Raji (cell line): ENCODE measurements around the gene SLC22A23.

Source experiments
- POLR2A ChIP-seq: IDR thresholded peaks from 2 replicates; pipeline ENCODE4 v1.6.1; 2011; ENCODE audit warnings: low read depth, low read length, control low read depth; ENCODE audit not compliant: insufficient read depth

SLC22A23 gene

DNA sequence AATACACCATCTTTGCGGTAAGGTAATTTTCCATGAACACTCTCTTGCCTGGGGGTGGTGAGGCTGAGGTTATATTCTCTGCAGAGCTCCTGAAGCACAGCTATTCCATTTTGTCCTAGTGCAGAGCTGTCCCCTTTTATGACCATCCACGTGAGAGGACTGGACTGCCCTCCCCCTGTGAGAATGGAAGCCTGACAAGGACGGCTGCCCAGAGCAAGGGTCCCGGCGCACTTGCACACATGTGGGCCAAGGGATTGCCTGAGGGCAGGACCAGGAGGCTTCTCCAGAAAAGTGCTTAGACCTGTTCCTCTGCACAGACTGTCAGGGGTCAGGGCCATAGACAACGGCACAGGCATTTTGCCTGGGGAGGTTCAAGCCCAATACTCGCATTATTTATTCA, 48.2 kb downstream of the SLC22A23 start:
- TF ChIP-seq POLR2A: no peak

DNA sequence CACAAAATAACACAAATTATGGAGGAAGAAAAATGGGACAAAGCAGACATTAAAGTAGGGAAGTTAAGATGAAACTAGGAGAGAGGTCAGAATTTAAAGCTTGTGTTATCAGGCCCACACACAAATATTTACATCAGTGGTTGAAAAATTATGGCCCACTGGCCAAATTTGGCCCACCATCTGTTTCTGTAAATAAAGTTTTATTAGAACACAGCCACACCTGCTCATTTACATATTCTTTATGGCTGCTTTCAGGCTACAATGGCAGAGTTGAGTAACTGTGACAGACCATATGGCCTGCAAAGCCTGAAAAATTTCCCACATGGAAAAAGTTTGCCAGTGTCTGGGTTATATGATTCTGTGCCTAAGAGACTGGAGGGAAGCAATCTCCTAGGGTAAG, 49.0 kb downstream of the SLC22A23 start:
- TF ChIP-seq POLR2A: no peak

DNA sequence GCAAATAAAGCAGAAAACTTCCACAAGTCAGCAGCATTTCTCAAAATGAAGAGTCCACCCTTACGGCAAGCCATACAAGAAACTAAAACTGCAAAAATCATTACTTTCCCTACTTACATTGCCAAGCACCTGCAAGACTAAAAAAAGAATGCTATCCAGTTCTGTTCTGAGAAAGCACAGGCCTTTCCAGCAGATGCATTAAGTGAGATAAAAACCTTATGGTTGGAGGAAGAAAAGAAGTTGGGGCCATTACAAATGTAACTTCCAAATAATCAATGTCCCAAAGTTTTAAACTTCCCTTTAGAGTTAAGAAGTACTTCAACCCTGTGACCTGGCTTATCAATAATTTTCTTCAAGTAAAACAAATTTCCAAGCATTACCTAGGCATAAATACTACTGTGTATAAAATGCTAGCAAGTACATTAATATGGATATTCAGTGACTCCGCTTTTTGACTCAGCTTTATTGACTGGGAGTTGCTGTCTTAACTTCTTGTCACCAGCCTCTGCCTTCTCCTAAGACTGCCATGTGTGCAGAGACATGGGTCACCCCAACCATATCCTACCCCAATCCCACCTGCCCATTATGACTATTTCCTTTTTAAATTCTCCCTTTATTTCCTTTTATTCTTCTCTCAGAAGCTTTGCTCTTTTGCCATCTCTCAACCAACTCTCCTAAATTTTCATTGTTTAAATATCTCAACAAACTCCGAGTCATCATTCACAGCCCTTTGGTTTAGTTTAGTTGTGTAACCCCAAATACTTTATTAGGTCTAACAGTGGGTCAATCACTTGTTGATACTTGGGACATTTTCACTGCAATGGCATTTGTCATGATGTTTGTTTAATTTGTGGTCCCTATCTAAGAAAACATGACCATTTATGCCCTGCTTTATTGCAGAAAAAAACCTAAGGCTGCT, 49.7 kb downstream of the SLC22A23 start:
- TF ChIP-seq POLR2A: no peak

DNA sequence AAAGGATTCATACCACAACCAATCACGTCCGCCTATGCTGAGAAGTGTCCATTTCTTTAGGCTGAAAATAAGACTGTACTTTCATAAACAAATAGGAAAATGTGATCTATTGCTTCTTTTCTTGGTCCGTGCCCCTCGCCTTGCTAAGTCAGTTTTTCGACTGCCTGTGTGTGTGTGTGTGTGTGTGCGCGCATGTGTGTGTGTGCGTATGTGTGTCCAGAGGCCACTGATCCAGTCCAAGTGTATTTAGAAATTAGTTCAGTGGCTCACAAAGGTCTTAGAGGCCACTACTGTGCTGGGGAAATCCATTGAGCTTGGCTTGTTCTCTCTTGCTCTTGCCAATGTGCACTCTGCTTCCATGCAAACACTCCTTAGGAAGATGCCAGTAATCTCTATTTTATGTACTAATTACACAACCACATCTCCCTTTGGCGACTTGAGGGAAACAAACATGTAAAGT, 50.5 kb downstream of the SLC22A23 start:
- no peak for TF ChIP-seq POLR2A

DNA sequence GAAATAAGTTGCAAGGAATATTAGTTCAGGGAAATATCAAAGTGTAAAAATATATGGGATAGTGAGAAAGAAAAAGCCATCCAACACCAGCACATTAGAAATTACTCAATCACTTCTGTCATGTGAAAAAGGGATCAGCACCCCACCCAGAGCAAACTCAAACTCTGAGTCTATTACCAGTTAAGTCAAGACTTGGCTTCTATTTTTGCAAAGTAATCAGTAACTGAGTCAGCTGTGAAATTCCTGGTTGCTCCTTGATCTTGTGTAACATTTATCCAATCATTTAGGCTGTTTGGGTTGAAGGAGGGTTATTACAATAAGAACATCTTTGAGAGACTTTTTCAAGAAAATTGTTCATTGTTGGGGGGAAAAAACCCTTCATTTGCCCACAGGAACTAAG, 51.2 kb downstream of the SLC22A23 start:
- TF ChIP-seq POLR2A: no peak

DNA sequence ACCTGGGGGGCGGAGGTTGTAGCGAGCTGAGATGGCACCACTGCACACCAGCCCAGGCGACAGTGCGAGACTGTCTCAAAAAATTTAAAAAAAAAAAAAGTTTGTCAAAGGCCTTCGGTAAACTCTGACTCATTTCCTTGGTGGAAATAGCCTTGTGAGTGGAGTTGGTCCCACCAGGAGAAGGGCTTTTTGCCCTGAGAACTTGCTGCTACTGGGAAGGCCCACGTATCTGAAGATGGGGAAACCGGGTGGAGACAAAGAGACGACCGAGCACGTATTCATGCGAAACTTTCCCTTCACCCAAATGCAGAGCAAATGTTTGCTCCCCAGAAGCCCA, 51.7 kb downstream of the SLC22A23 start:
- TF ChIP-seq POLR2A: no peak

DNA sequence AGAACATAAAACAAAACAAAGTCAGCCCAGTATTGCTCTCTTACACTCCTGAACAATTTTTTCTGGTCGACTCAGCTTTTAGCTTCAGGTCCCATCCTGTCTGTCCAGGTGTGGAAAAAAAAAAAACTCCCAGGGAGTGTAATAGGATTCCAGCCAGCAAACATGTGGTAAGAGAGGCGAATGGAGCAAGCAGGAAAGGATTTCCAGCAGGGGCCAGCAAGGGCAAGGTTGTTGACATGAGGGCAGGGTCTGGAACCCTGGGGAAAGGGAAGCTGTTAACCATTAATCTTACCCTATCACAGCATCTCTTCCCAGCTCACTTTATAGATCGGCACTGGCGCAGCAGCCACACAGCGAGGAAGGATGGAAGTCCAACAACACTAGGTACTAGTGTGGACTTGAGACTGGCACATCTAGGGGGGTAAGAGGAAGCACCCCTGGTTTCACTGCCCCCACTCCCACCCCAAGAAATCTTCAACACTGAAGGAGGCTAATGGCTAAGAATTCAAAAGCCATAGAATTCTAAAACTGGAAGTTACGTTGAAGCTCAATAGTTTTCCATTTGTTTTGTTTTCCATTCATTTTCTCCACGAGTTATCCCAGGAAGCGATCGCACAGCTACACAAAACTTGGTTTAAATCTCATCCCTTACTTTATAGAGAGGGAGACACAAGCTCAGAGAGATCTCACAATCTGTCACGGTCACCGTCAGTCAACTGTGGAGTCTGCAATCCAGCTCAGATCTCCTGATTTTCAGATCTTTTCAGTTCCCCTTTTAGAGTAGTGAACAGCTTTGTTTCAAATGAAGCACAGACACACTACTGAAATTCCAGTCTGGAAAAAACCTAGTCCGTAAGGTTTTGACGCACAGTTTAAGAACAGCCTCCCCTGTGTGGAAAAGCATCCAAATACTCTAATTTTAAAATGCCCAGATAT, 53.3 kb downstream of the SLC22A23 start:
- TF ChIP-seq POLR2A: no peak

DNA sequence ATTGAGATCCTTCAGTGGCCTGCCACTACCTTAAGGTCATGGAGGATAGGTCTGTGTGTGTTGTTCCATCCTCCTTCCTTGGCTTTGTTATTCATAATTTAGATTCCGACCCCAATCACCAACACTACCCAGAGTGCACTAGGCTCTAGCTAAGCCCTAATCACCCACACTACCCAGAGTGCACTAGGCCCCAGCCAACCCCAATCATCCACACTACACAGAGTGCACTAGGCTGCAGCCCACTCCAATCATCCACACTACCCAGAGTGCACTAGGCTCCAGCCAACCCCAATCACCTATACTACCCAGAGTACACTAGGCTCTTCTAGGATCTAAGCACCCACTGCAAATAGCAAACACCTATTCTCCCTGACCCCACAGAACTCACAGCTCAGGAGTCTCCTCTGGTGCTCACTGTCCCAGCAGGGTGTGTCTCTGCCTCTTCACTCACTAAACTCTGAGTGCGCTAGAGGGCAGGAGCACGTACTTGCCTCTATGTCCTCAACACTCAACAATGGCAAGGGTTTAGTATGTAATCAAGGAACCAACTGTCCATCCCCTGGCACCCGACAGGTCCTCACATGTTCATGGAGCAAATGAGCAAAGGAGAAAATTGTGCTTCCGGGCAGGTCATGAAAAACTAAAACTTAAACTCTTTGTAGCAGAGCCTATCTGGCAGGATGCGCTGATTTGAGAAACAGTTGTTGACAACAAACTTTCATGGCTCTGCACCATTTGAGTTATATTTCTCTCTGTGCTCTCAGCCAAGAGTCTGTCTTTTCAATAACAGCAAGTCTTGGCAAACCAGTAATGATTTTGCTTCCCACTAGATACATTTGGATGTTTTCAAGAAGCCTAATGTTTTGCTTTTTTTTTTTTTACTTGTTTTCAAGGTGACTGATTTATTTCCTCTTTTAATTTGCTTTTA, 54.3 kb downstream of the SLC22A23 start:
- no peak for TF ChIP-seq POLR2A

DNA sequence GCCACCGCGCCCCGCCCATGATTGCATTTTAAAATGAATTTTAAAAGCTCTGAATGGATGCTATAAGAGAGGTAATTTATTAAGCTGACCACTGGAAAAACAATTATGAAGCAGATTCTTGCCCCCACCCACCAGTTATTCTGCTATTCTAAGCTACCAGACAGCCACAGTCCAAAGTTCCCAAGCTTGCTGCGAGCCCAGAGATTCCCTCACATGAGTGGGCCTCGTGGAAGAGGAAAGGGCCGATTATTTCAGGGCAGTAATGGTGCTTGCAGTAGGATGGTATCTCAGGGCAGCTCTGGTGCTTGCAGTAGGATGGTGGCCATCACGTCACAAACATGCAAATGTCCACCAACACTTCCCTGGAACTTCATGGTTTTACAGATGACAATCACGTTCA, 56.7 kb downstream of the SLC22A23 start:
- no peak for TF ChIP-seq POLR2A

DNA sequence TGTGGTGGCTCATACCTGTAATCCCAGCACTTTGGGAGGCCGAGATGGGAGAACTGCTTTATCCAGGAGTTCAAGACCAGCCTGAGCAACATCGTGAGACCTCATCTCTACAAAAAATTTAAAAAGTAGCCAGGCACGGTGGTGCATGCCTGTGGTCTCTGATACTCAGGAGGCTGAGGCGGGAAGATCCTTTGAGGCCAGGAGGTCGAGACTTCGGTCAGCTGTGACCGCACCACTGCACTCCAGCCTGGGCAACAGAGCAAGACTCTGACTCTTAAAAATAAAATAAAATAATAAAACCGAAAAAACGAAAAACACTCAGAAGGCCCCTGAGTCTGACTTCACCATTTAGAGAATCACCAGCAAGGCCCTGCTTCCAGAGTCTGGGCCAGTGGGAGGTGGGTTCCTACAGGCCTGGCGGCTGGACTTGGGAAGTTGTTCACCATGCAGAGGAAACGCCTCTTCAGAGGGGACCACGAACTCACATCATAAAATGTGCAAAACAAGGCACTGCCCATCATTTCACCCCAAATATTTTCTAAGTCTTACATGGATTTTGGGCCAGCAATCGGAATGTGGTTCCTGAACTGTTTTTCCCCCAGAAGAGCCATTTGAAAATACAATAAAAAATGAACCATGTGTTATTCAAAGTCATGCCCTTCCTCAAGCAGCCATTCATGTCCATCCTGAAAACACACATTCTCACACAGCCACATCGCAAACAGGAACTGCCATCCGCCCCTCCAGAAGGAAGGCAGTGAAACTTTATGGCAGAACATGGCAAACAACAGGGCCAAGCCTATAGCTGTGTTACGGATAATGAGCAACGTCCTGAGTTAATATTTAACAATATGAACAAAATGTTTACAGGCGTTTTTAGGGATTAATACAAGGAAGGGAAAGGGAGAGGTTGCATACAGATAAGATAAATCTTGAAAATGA, 57.8 kb downstream of the SLC22A23 start:
- TF ChIP-seq POLR2A: no peak

DNA sequence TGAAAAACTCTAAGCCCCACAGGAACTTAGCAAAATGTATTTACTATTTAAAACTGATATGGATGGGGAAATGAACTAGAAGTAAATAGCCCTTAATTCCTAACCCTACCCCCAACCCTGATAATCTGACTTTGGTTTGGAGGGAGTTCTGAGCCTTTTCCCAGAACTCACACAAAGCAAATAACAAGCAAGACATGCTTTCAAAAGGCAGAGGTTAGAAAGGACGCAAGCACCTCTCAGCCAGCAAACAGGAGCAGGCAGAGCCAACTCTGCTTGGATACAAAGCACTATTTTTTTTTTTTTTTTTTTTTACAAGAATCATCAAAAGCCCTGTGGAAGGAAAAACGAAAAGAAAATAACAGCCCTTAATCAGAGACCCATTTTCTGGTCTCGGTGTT, 58.7 kb downstream of the SLC22A23 start:
- no peak for TF ChIP-seq POLR2A

DNA sequence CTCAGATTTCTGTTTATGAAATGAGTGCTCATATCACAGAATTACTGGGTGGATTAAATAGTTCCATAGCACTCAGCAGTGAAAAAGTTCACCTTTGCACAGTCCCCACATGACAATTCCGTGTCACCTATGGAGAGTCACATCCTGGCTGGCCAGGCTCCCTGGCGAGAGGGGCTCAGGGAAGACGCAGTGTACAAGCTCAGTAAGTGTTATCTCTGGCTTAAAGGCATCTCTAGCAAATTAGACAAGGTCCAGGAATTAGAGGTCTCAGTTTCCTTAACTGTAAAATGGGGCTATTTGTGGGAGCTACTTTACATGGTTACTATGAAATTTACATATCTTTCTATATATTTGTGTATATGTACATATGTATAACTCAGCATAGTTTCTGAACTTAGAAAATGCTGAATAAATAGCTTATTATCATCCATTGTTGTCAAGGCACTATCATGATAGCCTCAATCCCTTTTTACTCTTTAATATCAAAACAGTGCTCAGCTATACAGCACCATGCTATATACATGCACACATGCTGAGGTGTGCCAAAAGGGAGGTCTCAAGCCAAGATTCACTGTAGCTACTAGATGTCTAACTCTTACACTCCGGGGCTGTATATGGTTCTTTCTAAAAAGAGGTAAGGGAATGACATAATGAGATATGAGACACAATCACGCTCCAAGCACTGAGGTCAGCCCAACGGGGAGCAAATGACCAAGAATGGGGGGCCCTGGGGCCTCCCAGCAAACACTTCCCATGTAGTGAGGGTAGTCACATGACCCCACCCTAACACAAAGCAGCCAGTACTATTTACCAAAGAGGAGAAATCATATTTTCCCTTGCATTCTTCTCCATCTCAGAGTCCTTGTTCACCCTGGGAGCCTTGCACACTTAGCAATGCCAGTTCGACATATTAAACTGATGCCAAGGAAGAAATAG, 59.4 kb downstream of the SLC22A23 start:
- TF ChIP-seq POLR2A: no peak
